SK-N-MC (cell line): Measurements from ENCODE around the gene TMEM259.

ENCODE experiments used
- DNase-seq: peaks from one replicate; pipeline ENCODE4 v3.0.0-alpha.2; 2011; ENCODE audit warnings: low read depth, low spot score
- H3K27ac ChIP-seq: fragments of 200-600 bp; sonication (generic); 2 replicates; pipeline ENCODE4 v1.5.1; 2016; ENCODE audit warnings: mixed run types
- H3K36me3 ChIP-seq: fragments of 200-600 bp; sonication (generic); 2 replicates; pipeline ENCODE4 v1.6.1; 2017; ENCODE audit warnings: antibody characterized with exemption, low read length, mixed read lengths; ENCODE audit not compliant: insufficient read depth
- H3K4me3 ChIP-seq: fragments of 200-600 bp; sonication (generic); 2 replicates; pipeline ENCODE4 v1.5.1; 2016
- H3K9ac ChIP-seq: fragments of 200-600 bp; sonication (generic); 2 replicates; pipeline ENCODE4 v1.8.0; 2017; ENCODE audit warnings: mixed run types, mixed read lengths; ENCODE audit not compliant: insufficient read length
- H3K9me3 ChIP-seq: fragments of 200-600 bp; sonication (generic); 2 replicates; pipeline ENCODE4 v1.6.1; 2017; ENCODE audit warnings: low read depth, mild to moderate bottlenecking, antibody characterized with exemption, low read length, moderate library complexity, mixed read lengths
- EZH2 ChIP-seq: fragments of 200-600 bp; sonication (generic); IDR thresholded peaks from one replicate; pipeline ENCODE4 v1.6.1; 2017; ENCODE audit warnings: antibody characterized with exemption
- FOXP2 ChIP-seq: optimal IDR thresholded peaks from 2 replicates; pipeline ENCODE3; 2011; ENCODE audit warnings: mild to moderate bottlenecking, moderate library complexity; ENCODE audit not compliant: insufficient read depth; ENCODE audit errors: extremely low read length, control extremely low read depth
- POLR2AphosphoS5 ChIP-seq: IDR thresholded peaks from 2 replicates; pipeline ENCODE4 v1.6.1; 2012; ENCODE audit warnings: mild to moderate bottlenecking, low read depth, low read length, borderline replicate concordance

TMEM259 gene

GRCh38 chr19:1065606-1066109 is 44.7 kb upstream of the TMEM259 start:
- Histone ChIP-seq H3K9ac (no peak overlapping the region), H3K4me3 (no peak overlapping the region; the same call in 1 of the 2 replicates), H3K27ac (no peak overlapping the region), H3K9me3 (no peaks in the 10 kb centered on the region), H3K36me3 (no peaks in the 10 kb centered on the region)
- TF ChIP-seq FOXP2: no peak
- TF ChIP-seq EZH2: no peak
- TF ChIP-seq POLR2AphosphoS5: no peak
- DNase-seq: no peak

- H3K9me3 ChIP-seq: no peaks in the 10 kb centered on the region
- H3K27ac ChIP-seq: no peak overlapping the region
- H3K9ac ChIP-seq: no peak overlapping the region
- no peak for DNase-seq
- no peaks in the 10 kb centered on the region for H3K36me3 ChIP-seq
- H3K4me3 ChIP-seq: peak overlapping the region; percentile 68
- TF ChIP-seq EZH2 (no peak), POLR2AphosphoS5 (no peak), FOXP2 (no peak)
Measured at GRCh38 chr19:1064661-1065605, 44.0 kb upstream of the TMEM259 start.

- no peaks in the 10 kb centered on the region for H3K9me3 ChIP-seq
- no peaks in the 10 kb centered on the region for H3K36me3 ChIP-seq
- no peak overlapping the region for H3K27ac ChIP-seq
- H3K4me3 ChIP-seq: no peak overlapping the region
- TF ChIP-seq FOXP2 (no peak), EZH2 (no peak), POLR2AphosphoS5 (no peak)
- no peak for DNase-seq
- H3K9ac ChIP-seq: no peak overlapping the region
Measured at GRCh38 chr19:1063909-1064660, 43.2 kb upstream of the TMEM259 start.

- no peak for DNase-seq
- TF ChIP-seq POLR2AphosphoS5: no peak
- TF ChIP-seq EZH2: no peak
- no peak for TF ChIP-seq FOXP2
- H3K9ac ChIP-seq: no peak overlapping the region
- no peaks in the 10 kb centered on the region for H3K36me3 ChIP-seq
- H3K4me3 ChIP-seq: no peak overlapping the region
- no peaks in the 10 kb centered on the region for H3K9me3 ChIP-seq
- H3K27ac ChIP-seq: no peak overlapping the region
Measured at GRCh38 chr19:1063030-1063908, 42.3 kb upstream of the TMEM259 start.

GRCh38 chr19:1062387-1063029 is 41.6 kb upstream of the TMEM259 start:
- Histone ChIP-seq H3K9ac (no peak overlapping the region), H3K9me3 (no peaks in the 10 kb centered on the region)
- no peak for DNase-seq

GRCh38 chr19:1061987-1062386 is 41.1 kb upstream of the TMEM259 start:
- no peak for DNase-seq
- no peaks in the 10 kb centered on the region for H3K9me3 ChIP-seq
- no peak overlapping the region for H3K9ac ChIP-seq
- H3K4me3 ChIP-seq: no peak overlapping the region
- no peak overlapping the region for H3K27ac ChIP-seq
- no peaks in the 10 kb centered on the region for H3K36me3 ChIP-seq
- TF ChIP-seq FOXP2 (no peak), EZH2 (no peak), POLR2AphosphoS5 (no peak)

More at GRCh38 chr19:1062387-1063029, 41.6 kb upstream of the TMEM259 start:
- no peak for TF ChIP-seq POLR2AphosphoS5
- TF ChIP-seq FOXP2: no peak
- TF ChIP-seq EZH2: no peak
- Histone ChIP-seq H3K27ac (no peak overlapping the region), H3K36me3 (no peaks in the 10 kb centered on the region), H3K4me3 (no peak overlapping the region)

- H3K4me3 ChIP-seq: no peak overlapping the region
- no peak overlapping the region for H3K27ac ChIP-seq
- H3K9me3 ChIP-seq: no peaks in the 10 kb centered on the region
- H3K9ac ChIP-seq: no peak overlapping the region
- no peak for DNase-seq
- TF ChIP-seq POLR2AphosphoS5 (no peak), FOXP2 (no peak), EZH2 (no peak)
- H3K36me3 ChIP-seq: no peaks in the 10 kb centered on the region
Measured at GRCh38 chr19:1060689-1061088, 39.8 kb upstream of the TMEM259 start.
